GM18498 (cell line): ENCODE results near the gene CSAG2.

Experiments
- ATAC-seq: cut with Tn5 transposase; IDR thresholded peaks from one replicate; pipeline ENCODE4 v1.9.1; 2021; ENCODE audit warnings: mild to moderate bottlenecking, moderate library complexity; ENCODE audit not compliant: unreplicated experiment

The CSAG2 gene

GRCh38 chrX:152674135-152674534 is 34.9 kb downstream of the CSAG2 start:
- ATAC-seq: no peak

GRCh38 chrX:152663086-152663485 is 46.0 kb downstream of the CSAG2 start:
- ATAC-seq: no peak

DNA sequence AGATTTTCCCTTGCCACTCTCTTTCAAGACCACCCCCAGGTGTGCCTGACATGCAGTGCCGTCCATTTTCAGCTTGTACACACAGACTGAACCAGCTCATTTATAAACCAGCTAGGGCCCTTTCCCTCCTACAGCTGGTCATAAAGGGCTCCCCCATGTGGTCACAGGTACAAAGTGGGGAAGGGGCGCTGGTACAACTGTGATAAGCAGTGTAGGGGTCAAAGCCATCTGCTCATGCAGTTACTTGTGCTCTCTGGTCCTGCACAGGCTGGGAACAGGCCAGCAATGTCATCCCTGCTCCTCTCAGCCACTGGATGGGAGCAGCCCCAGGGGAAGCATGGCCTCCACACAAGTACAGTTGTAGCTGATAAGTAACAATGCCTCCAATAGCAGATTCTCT is 50.8 kb downstream of the CSAG2 start:
- no peak for ATAC-seq
